Mucosa of descending colon (tissue), 3 donors: ENCODE data around the gene HSD17B7. TPM values are rescaled to one million over a fixed set of nuclear protein-coding genes. Genes with fewer than 3 reads are reported as not detected.
A peak's percentile ranks its signal among the peaks of the same experiment; 100 is the strongest.
"Not testable (repeated sequence)": the region's sequence is repeated elsewhere in the genome, so short reads cannot be mapped to it uniquely, and the experiment has no call there.

Experiments
- ATAC-seq: fragments of 200-7000 bp; cut with Tn5 transposase; one replicate; pipeline ENCODE4 v1.9.1; 2020; ENCODE audit warnings: mild to moderate bottlenecking, moderate library complexity
- DNase-seq, 3 donors: peaks; one replicate each; pipeline ENCODE4 v3.0.0-alpha.2; 2020
- H3K36me3 ChIP-seq: fragments of 200-600 bp; one replicate; pipeline ENCODE4 v1.8.0; 2021; ENCODE audit warnings: low read depth, mild to moderate bottlenecking
- H3K4me1 ChIP-seq: fragments of 200-600 bp; one replicate; pipeline ENCODE4 v1.8.0; 2021; ENCODE audit warnings: low read depth, mild to moderate bottlenecking
- H3K4me3 ChIP-seq: fragments of 200-600 bp; one replicate; pipeline ENCODE4 v1.8.0; 2021; ENCODE audit warnings: mild to moderate bottlenecking
- H3K9me3 ChIP-seq: fragments of 200-600 bp; one replicate; pipeline ENCODE4 v1.8.0; 2021; ENCODE audit warnings: mild to moderate bottlenecking
- CTCF ChIP-seq: fragments of 200-600 bp; IDR thresholded peaks from one replicate; pipeline ENCODE4 v1.8.0; 2022; ENCODE audit warnings: antibody characterized with exemption, mild to moderate bottlenecking
- intact Hi-C, 2 donors: fragments of 100-400 bp; cut with DNase I in 1 of 2; cut with micrococcal nuclease in 1 of 2; formaldehyde crosslinking; loops; one replicate each; pipeline versions ENCODE4 v1.11.0 to v1.11.1; 2022; cut with DNase I, micrococcal nuclease
- total RNA-seq, 3 donors: library from RNA; stranded (reverse); fragmentation: NEBNext Ultra II Directional in 2 of 3; extraction: Animal tissue kit (Norgen Biotek cat#: 25700) in 2 of 3; gene quantifications; one replicate each; pipeline versions ENCODE4 v1.2.1 to v1.2.4, GENCODE V29; 2021 to 2023
- donor health status: DM: no; HTN: no; CAD: no; lungs with moderate emphysema.
- donor health status: DM: no; HTN: no; CAD: no.
- donor health status: DM: no; HTN: yes; CAD: no.

HSD17B7 gene
- total RNA-seq, 3 donors from 2014 or later: 20.8 to 22.2 (median 21.3) TPM

GRCh38 chr1:162779043-162779442, 11.5 kb upstream of the HSD17B7 start:
- Histone ChIP-seq H3K4me1 (no peaks in the 10 kb centered on the region), H3K4me3 (no peak overlapping the region), H3K36me3 (no peaks in the 10 kb centered on the region), H3K9me3 (no peaks in the 10 kb centered on the region)
- intact Hi-C loops: no loop called here
- no peak for TF ChIP-seq CTCF
- ATAC-seq (no peak), DNase-seq (no peak)

- Histone ChIP-seq H3K9me3 (no peaks in the 10 kb centered on the region), H3K36me3 (no peaks in the 10 kb centered on the region), H3K4me3 (no peak overlapping the region), H3K4me1 (no peaks in the 10 kb centered on the region)
- intact Hi-C loops: no loop called here
- no peak for TF ChIP-seq CTCF
- DNase-seq (no peak), ATAC-seq (no peak)
Measured at GRCh38 chr1:162782671-162783070, 7.8 kb upstream of the HSD17B7 start.

DNA sequence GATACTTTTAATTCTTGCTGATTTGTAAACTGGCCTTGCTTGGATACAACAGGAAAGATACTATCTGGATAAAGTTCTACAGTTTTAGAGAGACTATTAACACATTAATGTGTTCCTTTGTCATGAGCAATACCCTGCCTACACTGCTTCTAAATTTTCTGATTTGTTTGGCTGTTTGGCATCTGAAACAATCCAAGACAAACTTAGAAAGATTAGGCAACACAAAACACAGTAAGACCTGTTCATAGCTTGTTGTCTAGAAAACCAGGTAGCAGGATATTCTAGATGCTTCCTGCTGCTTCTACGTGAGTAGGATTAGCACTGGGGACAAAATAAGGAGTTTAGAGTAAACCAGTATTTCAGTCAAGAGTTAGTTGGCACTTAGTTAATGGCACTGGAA, 5.6 kb upstream of the HSD17B7 start:
- DNase-seq, H3K36me3 ChIP-seq, H3K4me1 ChIP-seq, ATAC-seq, H3K9me3 ChIP-seq, H3K4me3 ChIP-seq, intact Hi-C loops: not testable (repeated sequence)

DNA sequence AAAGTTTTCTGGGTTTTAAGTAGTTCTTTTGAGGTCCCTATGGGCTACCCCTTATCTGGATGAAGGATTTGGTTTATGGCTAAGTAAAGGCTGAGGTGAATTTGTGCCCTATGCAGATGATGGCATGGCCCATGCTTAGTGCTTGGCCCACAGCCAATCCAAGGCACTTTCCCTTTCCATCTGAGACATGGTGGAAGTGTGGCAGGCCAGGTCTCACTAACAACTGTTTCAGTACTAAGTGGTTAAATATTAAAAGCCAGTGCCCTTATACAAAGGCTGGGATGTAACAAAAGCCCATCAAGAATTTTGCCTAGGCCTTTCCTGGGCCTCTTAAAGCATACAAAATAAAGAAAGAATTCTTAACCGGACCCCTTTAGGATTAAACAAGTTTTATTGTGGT, 1.7 kb upstream of the HSD17B7 start:
- H3K4me1 ChIP-seq, H3K4me3 ChIP-seq, intact Hi-C loops, H3K9me3 ChIP-seq, H3K36me3 ChIP-seq: not testable (repeated sequence)
- DNase-seq (peak; percentile 38 to 55 (median 52)), ATAC-seq (peak; percentile 13)

GRCh38 chr1:162790985-162791357, 469 bp downstream of the HSD17B7 start:
- H3K36me3 ChIP-seq, H3K9me3 ChIP-seq, ATAC-seq, intact Hi-C loops, H3K4me3 ChIP-seq, H3K4me1 ChIP-seq: not testable (repeated sequence)
- peak in 1 of 3 donors; percentile 19 for DNase-seq

- intact Hi-C loops, H3K4me1 ChIP-seq, H3K36me3 ChIP-seq, ATAC-seq, DNase-seq, H3K9me3 ChIP-seq, H3K4me3 ChIP-seq: not testable (repeated sequence)
Measured at GRCh38 chr1:162794284-162794683, 3.8 kb downstream of the HSD17B7 start.

DNA sequence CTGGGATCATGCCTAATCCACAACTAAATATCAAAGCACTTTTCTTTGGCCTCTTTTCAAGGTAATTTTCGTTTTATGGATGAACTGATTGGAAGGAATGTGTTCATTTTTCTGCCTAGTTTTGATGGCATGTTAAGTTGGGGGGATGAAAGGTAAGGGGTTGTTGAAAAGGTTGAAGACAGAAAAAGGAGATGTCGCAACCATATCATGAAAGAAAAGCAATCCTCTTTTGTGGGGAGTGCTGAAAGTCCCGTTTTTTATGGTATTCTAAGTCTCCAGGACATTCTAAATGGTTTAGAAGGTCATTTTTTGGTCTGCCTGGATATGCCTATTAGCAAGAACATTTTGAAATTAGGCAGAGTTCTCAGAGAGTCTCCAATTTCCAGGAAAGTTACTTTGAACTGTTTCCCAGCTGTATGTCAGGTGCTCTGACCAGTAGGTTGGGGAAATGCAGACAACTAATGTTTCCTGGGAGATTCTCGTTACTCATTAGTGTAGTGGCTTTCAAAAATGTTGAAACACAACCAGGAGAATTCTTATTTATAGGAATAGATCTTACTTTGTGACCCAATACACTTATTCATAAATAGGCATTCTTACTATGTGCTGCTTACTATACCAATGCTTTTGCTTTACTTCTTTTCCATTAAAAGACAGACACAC, 6.2 kb downstream of the HSD17B7 start:
- intact Hi-C loops, H3K9me3 ChIP-seq, ATAC-seq, H3K4me3 ChIP-seq, H3K4me1 ChIP-seq, DNase-seq, H3K36me3 ChIP-seq: not testable (repeated sequence)

DNA sequence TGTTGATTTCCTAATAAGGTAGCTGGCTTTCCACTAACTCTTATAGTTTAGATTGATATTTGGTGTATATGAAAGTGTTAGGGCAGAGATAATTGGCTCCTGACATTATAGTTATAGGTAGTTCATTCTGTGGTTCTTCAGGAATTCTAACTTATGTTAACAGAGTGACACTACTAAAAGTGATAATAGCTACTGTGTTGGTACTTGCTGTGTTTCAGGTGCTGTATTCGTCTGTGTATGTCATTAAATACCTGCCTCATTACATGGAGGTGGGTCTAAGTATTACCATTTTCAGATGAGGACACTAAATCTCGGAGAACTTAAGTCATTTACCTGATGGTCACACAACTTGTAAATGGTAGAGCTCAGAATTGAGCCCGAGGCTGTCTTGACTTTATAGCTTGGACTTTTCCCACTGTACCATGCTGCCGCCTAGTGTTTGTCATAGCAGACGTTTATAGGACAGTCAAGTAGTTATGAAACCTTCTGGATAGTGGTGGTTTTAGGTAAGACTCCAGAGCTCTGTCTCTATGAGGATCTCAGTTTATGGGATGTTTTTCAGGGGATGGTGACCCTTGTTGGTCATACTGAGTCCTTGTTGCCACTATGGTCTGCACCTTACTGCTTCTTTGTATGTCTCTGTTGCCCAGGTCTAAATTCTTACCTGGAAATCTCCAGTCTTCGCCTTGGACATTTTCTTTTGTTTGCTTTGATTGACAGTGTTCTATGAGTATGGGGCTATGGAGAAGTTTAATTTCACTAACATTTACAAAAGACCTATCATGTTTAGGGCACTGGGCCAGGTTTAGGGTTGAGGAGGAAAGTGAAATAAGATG, 9.7 kb downstream of the HSD17B7 start:
- H3K4me1 ChIP-seq, H3K36me3 ChIP-seq, H3K9me3 ChIP-seq, H3K4me3 ChIP-seq: not testable (repeated sequence)
- ATAC-seq (peak; percentile 93), DNase-seq (peak in 2 of 3 donors; percentile 28 to 87)
- intact Hi-C loops: loop anchor here in 1 of 2 donors (10.0 kb wide), 1 partner anchor 185 kb away; no protein-coding TSS in a partner anchor

DNA sequence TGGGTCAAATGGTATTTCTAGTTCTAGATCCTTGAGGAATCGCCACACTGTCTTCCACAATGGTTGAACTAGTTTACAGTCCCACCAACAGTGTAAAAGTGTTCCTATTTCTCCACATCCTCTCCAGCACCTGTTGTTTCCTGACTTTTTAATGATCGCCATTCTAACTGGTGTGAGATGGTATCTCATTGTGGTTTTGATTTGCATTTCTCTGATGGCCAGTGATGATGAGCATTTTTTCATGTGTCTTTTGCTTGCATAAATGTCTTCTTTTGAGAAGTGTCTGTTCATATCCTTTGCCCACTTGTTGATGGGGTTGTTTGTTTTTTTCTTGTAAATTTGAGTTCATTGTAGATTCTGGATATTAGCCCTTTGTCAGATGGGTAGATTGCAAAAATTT, 17.0 kb downstream of the HSD17B7 start:
- H3K4me1 ChIP-seq, H3K9me3 ChIP-seq, H3K4me3 ChIP-seq, H3K36me3 ChIP-seq, DNase-seq, ATAC-seq: not testable (repeated sequence)
- intact Hi-C loops: loop anchor here in 1 of 2 donors (10.0 kb wide), 1 partner anchor 193 kb away; no protein-coding TSS in a partner anchor

DNA sequence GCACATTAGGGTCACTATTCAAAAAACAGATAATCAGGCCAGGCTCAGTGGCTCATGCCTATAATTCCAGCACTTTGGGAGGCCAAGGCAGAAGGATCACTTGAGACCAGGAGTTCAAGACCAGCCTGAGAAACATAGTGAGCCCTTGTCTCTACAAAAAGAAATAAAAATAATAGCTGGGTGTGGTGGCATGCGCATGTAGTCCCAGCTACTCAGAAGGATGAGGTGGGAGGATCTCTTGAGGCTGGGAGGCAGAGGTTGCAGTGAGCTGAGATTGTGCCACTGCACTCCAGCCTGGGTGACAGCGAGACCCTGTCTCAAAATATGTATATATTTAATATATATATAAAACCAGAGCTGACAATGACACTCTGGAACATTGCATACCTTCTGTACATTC, 21.9 kb downstream of the HSD17B7 start:
- H3K4me3 ChIP-seq, H3K4me1 ChIP-seq, H3K9me3 ChIP-seq, H3K36me3 ChIP-seq, ATAC-seq, intact Hi-C loops, DNase-seq: not testable (repeated sequence)

DNA sequence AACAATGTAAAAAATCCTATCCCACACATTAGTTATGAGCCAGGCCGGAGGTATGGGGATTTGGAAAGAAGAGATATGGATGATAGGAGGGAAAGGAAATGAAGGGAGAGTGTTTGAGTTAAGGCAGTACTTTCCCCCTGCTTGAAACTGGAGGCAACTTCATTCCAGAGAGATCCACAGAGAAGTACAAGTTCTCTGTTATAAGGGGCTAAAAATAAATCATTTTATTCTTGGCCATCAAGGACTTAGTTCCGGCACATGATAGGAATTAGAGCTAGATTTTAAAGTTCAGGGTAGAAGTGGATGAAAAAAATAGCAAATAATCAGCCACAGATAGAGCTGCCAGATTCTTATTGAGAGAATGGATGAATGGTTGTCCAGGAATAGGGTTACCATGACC, 27.6 kb downstream of the HSD17B7 start:
- intact Hi-C loops, ATAC-seq, H3K4me1 ChIP-seq, DNase-seq, H3K4me3 ChIP-seq, H3K9me3 ChIP-seq, H3K36me3 ChIP-seq: not testable (repeated sequence)

DNA sequence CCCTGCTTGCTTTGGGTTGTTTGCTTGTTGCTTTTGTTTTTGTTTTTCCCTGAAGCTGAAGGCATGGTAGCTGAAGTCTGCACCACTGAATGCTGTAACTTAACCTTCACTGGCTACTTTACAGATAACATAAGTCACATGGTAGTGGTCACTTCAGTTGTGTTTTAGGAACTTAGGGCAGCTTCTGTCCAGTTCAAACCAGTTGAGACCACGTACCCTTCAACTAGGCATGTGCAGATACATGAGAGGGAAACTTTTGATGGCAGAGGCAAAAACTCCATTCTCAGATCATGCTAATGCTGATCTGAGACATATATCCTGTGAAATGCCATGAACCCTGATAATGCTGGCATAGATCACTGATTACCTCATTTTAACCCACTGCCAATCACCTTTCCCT, 28.2 kb downstream of the HSD17B7 start:
- H3K36me3 ChIP-seq, intact Hi-C loops, H3K4me1 ChIP-seq, H3K9me3 ChIP-seq, ATAC-seq, DNase-seq, H3K4me3 ChIP-seq: not testable (repeated sequence)
